ENCODE data around the gene PLEKHG7.

The PLEKHG7 gene

GRCh38 chr12:92675092-92675865, 27.5 kb upstream of the PLEKHG7 start:
- Histone ChIP-seq H3K27me3 (no peaks in the 10 kb centered on the region), H3K27ac (no peak overlapping the region), H3K4me3 (ENCODE audit: low read depth in 1 of 2, low read length in 1 of 2) (no peak overlapping the region)

GRCh38 chr12:92676710-92677109, 26.1 kb upstream of the PLEKHG7 start:
- no peaks in the 10 kb centered on the region for H3K9me3 ChIP-seq
- H3K36me3 ChIP-seq: no peaks in the 10 kb centered on the region
- no peak overlapping the region for H3K27ac ChIP-seq
- no peak overlapping the region for H3K4me3 ChIP-seq (ENCODE audit: low read depth in 1 of 2, low read length in 1 of 2)
- TF ChIP-seq CTCF (IDR thresholded peaks at IDR 0.05): no peak
- no peaks in the 10 kb centered on the region for H3K4me1 ChIP-seq (ENCODE audit: control insufficient read depth in 1 of 2, insufficient read depth in 1 of 2, low read depth in 1 of 2, low read length in 1 of 2)
- H3K27me3 ChIP-seq: no peaks in the 10 kb centered on the region

More at GRCh38 chr12:92675092-92675865, 27.5 kb upstream of the PLEKHG7 start:
- H3K4me1 ChIP-seq (ENCODE audit: control insufficient read depth in 1 of 2, insufficient read depth in 1 of 2, low read depth in 1 of 2, low read length in 1 of 2): no peaks in the 10 kb centered on the region
- TF ChIP-seq CTCF (IDR thresholded peaks at IDR 0.05): no peak
- no peaks in the 10 kb centered on the region for H3K9me3 ChIP-seq
- no peaks in the 10 kb centered on the region for H3K36me3 ChIP-seq

GRCh38 chr12:92690601-92691000, 12.2 kb upstream of the PLEKHG7 start:
- Histone ChIP-seq H3K4me1 (ENCODE audit: control insufficient read depth in 1 of 2, insufficient read depth in 1 of 2, low read depth in 1 of 2, low read length in 1 of 2) (no peaks in the 10 kb centered on the region), H3K36me3 (no peaks in the 10 kb centered on the region), H3K4me3 (ENCODE audit: low read depth in 1 of 2, low read length in 1 of 2) (no peak overlapping the region), H3K27me3 (no peaks in the 10 kb centered on the region), H3K27ac (no peak overlapping the region), H3K9me3 (no peaks in the 10 kb centered on the region)
- no peak for TF ChIP-seq CTCF (IDR thresholded peaks at IDR 0.05)

- Histone ChIP-seq H3K27me3 (no peaks in the 10 kb centered on the region), H3K4me1 (ENCODE audit: control insufficient read depth in 1 of 2, insufficient read depth in 1 of 2, low read depth in 1 of 2, low read length in 1 of 2) (no peaks in the 10 kb centered on the region), H3K27ac (no peak overlapping the region), H3K36me3 (no peaks in the 10 kb centered on the region), H3K4me3 (ENCODE audit: low read depth in 1 of 2, low read length in 1 of 2) (no peak overlapping the region), H3K9me3 (no peaks in the 10 kb centered on the region)
- TF ChIP-seq CTCF (IDR thresholded peaks at IDR 0.05): no peak
These were observed 7.7 kb upstream of the PLEKHG7 start for GRCh38 chr12:92695056-92695455.

GRCh38 chr12:92695577-92695976, 7.2 kb upstream of the PLEKHG7 start:
- Histone ChIP-seq H3K4me1 (ENCODE audit: control insufficient read depth in 1 of 2, insufficient read depth in 1 of 2, low read depth in 1 of 2, low read length in 1 of 2) (no peaks in the 10 kb centered on the region), H3K9me3 (no peaks in the 10 kb centered on the region), H3K4me3 (ENCODE audit: low read depth in 1 of 2, low read length in 1 of 2) (no peak overlapping the region), H3K27me3 (no peaks in the 10 kb centered on the region), H3K27ac (no peak overlapping the region), H3K36me3 (no peaks in the 10 kb centered on the region)
- no peak for TF ChIP-seq CTCF (IDR thresholded peaks at IDR 0.05)

Data from neutrophil (primary cell).